ENCODE results near the gene SCFD2. TPM values are rescaled to one million over a fixed set of nuclear protein-coding genes. Genes with fewer than 3 reads are reported as not detected.
"Not testable (repeated sequence)": the region's sequence is repeated elsewhere in the genome, so short reads cannot be mapped to it uniquely, and the experiment has no call there.

The SCFD2 gene
- total RNA-seq, 1 donor from 2014 or later, result 17.2 TPM

- no peaks in the 10 kb centered on the region for H3K36me3 Mint-ChIP-seq (ENCODE audit: unreplicated experiment)
- no peak overlapping the region for H3K4me3 Mint-ChIP-seq (ENCODE audit: unreplicated experiment)
- DNase-seq, result no peak
- no peaks in the 10 kb centered on the region for H3K4me1 Mint-ChIP-seq (ENCODE audit: low read depth, unreplicated experiment)
- H3K9me3 Mint-ChIP-seq (ENCODE audit: unreplicated experiment), result no peaks in the 10 kb centered on the region
- no peaks in the 10 kb centered on the region for H3K27me3 Mint-ChIP-seq (ENCODE audit: unreplicated experiment)
- TF ChIP-seq, protein P1, sequence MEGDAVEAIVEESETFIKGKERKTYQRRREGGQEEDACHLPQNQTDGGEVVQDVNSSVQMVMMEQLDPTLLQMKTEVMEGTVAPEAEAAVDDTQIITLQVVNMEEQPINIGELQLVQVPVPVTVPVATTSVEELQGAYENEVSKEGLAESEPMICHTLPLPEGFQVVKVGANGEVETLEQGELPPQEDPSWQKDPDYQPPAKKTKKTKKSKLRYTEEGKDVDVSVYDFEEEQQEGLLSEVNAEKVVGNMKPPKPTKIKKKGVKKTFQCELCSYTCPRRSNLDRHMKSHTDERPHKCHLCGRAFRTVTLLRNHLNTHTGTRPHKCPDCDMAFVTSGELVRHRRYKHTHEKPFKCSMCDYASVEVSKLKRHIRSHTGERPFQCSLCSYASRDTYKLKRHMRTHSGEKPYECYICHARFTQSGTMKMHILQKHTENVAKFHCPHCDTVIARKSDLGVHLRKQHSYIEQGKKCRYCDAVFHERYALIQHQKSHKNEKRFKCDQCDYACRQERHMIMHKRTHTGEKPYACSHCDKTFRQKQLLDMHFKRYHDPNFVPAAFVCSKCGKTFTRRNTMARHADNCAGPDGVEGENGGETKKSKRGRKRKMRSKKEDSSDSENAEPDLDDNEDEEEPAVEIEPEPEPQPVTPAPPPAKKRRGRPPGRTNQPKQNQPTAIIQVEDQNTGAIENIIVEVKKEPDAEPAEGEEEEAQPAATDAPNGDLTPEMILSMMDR (IDR thresholded peaks at IDR 0.05; ENCODE audit: partially characterized antibody, unreplicated experiment), result no peak
- H3K27ac Mint-ChIP-seq (ENCODE audit: unreplicated experiment), result no peak overlapping the region
Measured at GRCh38 chr4:53141308-53141707, 224.6 kb downstream of the SCFD2 start.

DNA sequence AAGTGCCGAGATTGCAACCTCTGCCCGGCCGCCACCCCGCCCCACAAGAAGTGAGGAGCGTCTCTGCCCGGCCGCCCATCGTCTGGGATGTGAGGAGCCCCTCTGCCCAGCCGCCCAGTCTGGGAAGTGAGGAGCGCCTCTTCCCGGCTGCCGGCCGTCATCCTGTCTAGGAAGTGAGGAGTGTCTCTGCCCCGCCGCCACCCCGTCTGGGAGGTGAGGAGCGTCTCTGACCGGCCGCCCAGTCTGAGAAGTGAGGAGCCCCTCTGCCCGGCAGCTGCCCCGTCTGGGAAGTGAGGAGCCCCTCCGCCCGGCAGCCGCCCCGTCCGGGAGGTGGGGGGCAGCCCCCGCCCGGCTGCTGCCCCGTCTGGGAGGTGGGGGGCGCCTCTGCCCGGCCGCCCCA is 226.6 kb downstream of the SCFD2 start:
- not testable (repeated sequence) for H3K27me3 Mint-ChIP-seq (ENCODE audit: unreplicated experiment); H3K36me3 Mint-ChIP-seq (ENCODE audit: unreplicated experiment); H3K9me3 Mint-ChIP-seq (ENCODE audit: unreplicated experiment); H3K4me3 Mint-ChIP-seq (ENCODE audit: unreplicated experiment); H3K4me1 Mint-ChIP-seq (ENCODE audit: low read depth, unreplicated experiment)
- DNase-seq, result peak; percentile 42
- H3K27ac Mint-ChIP-seq (ENCODE audit: unreplicated experiment), result peak overlapping the region; percentile 70

DNA sequence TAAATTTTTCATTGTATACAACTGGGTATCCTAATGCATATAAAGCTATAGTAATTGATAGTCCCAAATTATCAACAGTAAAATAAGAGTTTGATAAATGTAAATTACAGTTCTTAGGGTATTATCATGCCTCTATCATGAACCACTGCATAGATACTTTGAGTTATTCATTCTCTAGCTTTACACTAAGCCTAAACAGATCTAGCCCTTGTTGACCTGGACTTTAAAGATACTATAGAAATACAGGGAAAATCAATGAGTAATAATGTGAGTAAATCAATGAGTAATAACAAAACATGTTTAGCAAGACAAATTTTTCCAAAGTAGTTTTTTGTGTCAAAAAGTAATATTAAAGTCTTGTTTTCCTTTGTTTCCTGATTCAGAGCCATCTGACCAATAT is 228.4 kb downstream of the SCFD2 start:
- H3K4me3 Mint-ChIP-seq (ENCODE audit: unreplicated experiment), result no peak overlapping the region
- no peaks in the 10 kb centered on the region for H3K4me1 Mint-ChIP-seq (ENCODE audit: low read depth, unreplicated experiment)
- no peaks in the 10 kb centered on the region for H3K27me3 Mint-ChIP-seq (ENCODE audit: unreplicated experiment)
- TF ChIP-seq, protein P1 (IDR thresholded peaks at IDR 0.05; ENCODE audit: partially characterized antibody, unreplicated experiment), result no peak
- DNase-seq, result no peak
- H3K9me3 Mint-ChIP-seq (ENCODE audit: unreplicated experiment), result no peaks in the 10 kb centered on the region
- no peak overlapping the region for H3K27ac Mint-ChIP-seq (ENCODE audit: unreplicated experiment)
- no peaks in the 10 kb centered on the region for H3K36me3 Mint-ChIP-seq (ENCODE audit: unreplicated experiment)

DNA sequence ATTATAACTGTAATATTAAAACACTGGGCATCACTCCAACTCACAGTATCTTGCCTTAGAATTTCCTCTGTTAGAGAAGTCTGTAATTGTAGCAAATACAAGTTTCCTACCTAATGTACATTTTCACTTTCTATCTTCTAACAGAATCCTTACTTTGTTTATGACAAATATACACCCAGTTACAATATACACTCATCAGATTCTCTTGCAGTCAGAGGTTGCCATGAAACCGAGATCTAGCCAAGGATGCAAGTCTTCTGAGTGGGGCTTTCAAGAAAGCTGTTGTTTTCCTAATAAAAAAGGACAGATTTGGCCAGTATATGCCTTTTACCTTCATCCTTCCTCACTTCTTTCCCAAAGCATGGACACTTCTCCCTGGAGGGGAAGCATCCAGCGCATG is 228.9 kb downstream of the SCFD2 start:
- Mint-ChIP-seq H3K27me3 (ENCODE audit: unreplicated experiment) (no peaks in the 10 kb centered on the region), H3K4me1 (ENCODE audit: low read depth, unreplicated experiment) (no peaks in the 10 kb centered on the region), H3K4me3 (ENCODE audit: unreplicated experiment) (no peak overlapping the region), H3K27ac (ENCODE audit: unreplicated experiment) (no peak overlapping the region), H3K9me3 (ENCODE audit: unreplicated experiment) (no peaks in the 10 kb centered on the region), H3K36me3 (ENCODE audit: unreplicated experiment) (no peaks in the 10 kb centered on the region)
- no peak for DNase-seq
- TF ChIP-seq, protein P1 (IDR thresholded peaks at IDR 0.05; ENCODE audit: partially characterized antibody, unreplicated experiment), result no peak

DNA sequence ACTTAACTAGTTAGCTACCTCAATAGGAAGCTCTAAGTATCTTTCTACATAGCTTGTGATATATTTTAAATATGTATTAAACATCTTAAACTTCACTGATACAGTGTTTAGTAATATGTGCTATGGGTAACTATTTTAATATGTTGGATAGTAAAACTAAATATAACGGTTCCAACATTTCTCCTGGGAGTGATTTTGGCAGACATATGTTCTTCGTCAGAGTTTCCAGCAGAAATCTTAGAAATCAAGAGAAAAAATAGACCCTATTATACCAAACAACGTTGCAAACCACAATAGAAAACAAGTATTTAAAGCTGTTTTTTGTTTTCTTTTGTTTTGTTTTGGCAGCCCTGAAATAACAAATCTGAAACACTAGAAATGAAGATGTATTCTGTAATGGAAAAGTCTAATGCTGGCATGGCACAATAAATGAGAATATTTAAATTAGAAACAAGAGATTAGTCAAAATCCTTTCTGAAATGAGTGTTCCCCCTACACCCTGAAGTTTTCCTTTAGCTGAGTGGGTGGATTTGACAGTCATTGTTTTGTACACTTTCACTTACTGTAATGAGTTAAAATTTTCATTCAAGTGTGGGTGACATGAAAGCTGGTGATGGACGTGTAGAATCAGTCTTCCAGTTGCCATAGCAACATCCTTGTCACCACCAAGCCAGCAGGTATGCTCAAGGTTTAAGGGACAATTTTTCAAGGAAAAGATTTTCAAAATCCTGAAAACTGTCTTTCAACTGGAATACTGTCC is 233.5 kb downstream of the SCFD2 start:
- no peaks in the 10 kb centered on the region for H3K9me3 Mint-ChIP-seq (ENCODE audit: unreplicated experiment)
- TF ChIP-seq, protein P1 (IDR thresholded peaks at IDR 0.05; ENCODE audit: partially characterized antibody, unreplicated experiment), result no peak
- no peak overlapping the region for H3K4me3 Mint-ChIP-seq (ENCODE audit: unreplicated experiment)
- no peaks in the 10 kb centered on the region for H3K27me3 Mint-ChIP-seq (ENCODE audit: unreplicated experiment)
- no peak for DNase-seq
- H3K36me3 Mint-ChIP-seq (ENCODE audit: unreplicated experiment), result no peaks in the 10 kb centered on the region
- no peaks in the 10 kb centered on the region for H3K4me1 Mint-ChIP-seq (ENCODE audit: low read depth, unreplicated experiment)
- no peak overlapping the region for H3K27ac Mint-ChIP-seq (ENCODE audit: unreplicated experiment)

Measured in glutamatergic neuron (in vitro differentiated cells).